NCI-H187 (cell line): Measurements from ENCODE around the gene PRKCZ.
"Not testable (repeated sequence)": the region's sequence is repeated elsewhere in the genome, so short reads cannot be mapped to it uniquely, and the experiment has no call there.

ENCODE experiments used
- DNase-seq, 2 experiments: peaks; one replicate each; lab custom pipeline; 2025; lab: John Stamatoyannopoulos, UW

The PRKCZ gene

GRCh38 chr1:2086446-2087078 is 36.4 kb downstream of the PRKCZ start:
- no peak for DNase-seq

- DNase-seq = no peak
Measured at GRCh38 chr1:2087766-2088165, 37.6 kb downstream of the PRKCZ start.

- no peak for DNase-seq
Measured at GRCh38 chr1:2088458-2088857, 38.2 kb downstream of the PRKCZ start.

- DNase-seq = no peak
Measured at GRCh38 chr1:2089051-2089450, 38.8 kb downstream of the PRKCZ start.

GRCh38 chr1:2090216-2090890 is 40.1 kb downstream of the PRKCZ start:
- no peak for DNase-seq

- DNase-seq = no peak
Measured at GRCh38 chr1:2091611-2092604, 41.7 kb downstream of the PRKCZ start.

GRCh38 chr1:2093055-2093454 is 42.8 kb downstream of the PRKCZ start:
- DNase-seq = no peak

GRCh38 chr1:2093636-2094035 is 43.4 kb downstream of the PRKCZ start:
- no peak for DNase-seq

GRCh38 chr1:2094269-2095158 is 44.3 kb downstream of the PRKCZ start:
- DNase-seq = not testable (repeated sequence)

GRCh38 chr1:2095394-2095793 is 45.2 kb downstream of the PRKCZ start:
- DNase-seq = no peak

GRCh38 chr1:2095981-2096736 is 45.9 kb downstream of the PRKCZ start:
- DNase-seq = no peak

- DNase-seq = no peak
Measured at GRCh38 chr1:2097386-2098300, 47.4 kb downstream of the PRKCZ start.

GRCh38 chr1:2098301-2098698 is 48.1 kb downstream of the PRKCZ start:
- no peak for DNase-seq

- no peak for DNase-seq
Measured at GRCh38 chr1:2098839-2099785, 48.9 kb downstream of the PRKCZ start.

GRCh38 chr1:2099886-2100779 is 49.9 kb downstream of the PRKCZ start:
- DNase-seq = no peak

GRCh38 chr1:2100780-2101108 is 50.5 kb downstream of the PRKCZ start:
- DNase-seq = no peak

GRCh38 chr1:2101531-2101930 is 51.3 kb downstream of the PRKCZ start:
- DNase-seq = no peak

GRCh38 chr1:2101946-2102345 is 51.7 kb downstream of the PRKCZ start:
- no peak for DNase-seq
